Cardiac septum (tissue), 1 donor: Measurements from ENCODE around the gene FAF2. TPM values are rescaled to one million over a fixed set of nuclear protein-coding genes. Genes with fewer than 3 reads are reported as not detected.
"Not testable (repeated sequence)": the region's sequence is repeated elsewhere in the genome, so short reads cannot be mapped to it uniquely, and the experiment has no call there.

ENCODE experiments used
- DNase-seq: peaks from one replicate; pipeline ENCODE4 v3.0.0-alpha.2; 2020; ENCODE audit warnings: low spot score
- intact Hi-C: fragments of 100-400 bp; cut with DNase I; formaldehyde crosslinking; loops from one replicate; pipeline ENCODE4 v1.14.0; 2022
- total RNA-seq: library from RNA; stranded (reverse); fragmentation: NEBNext Ultra II Directional; extraction: Animal tissue kit (Norgen Biotek cat#: 25700); gene quantifications from one replicate; pipeline ENCODE4 v1.2.1, GENCODE V29; 2021
- donor health status: DM: no; HTN: no; CAD: no.

Gene FAF2
- total RNA-seq, 1 donor from 2014 or later = 15.9 TPM

DNA sequence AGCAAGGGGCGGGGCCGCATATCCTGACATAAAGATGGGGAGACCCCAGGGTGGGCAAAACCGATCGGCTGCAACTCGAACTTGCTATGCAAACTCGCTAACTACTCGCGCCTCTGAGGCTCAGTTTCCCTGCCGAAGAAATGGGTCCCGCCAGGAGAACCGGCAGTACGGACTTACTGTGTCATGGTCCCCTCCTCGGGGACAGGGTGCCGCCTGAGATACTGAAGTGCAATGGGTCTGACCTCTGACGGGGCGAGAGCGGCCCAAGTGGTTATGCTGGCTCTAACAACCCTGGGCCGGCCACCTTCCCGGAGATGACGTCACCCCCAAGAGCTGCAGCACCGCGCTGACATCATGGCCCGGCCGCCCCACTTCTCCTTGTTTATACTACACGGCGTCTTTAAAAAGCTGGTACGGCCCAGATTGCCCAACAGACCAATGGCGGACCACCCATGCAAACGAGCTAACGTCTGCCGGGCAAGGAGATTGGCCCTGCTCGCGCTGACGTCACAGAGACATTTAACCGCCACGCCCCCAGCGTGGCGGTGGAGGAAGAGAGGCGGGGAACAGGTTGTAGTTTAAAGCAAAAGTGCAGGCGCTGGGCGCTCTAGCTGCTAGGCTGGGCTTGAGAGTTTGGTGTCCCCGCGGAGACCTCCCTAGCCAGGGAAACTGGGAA, 89.5 kb downstream of the FAF2 start:
- peak; percentile 99 for DNase-seq
- intact Hi-C loops = loop anchor here (2.0 to 5.0 kb wide), 2 partner anchors 120 to 469 kb away; partner anchors contain the start of genes CLTB and UIMC1

DNA sequence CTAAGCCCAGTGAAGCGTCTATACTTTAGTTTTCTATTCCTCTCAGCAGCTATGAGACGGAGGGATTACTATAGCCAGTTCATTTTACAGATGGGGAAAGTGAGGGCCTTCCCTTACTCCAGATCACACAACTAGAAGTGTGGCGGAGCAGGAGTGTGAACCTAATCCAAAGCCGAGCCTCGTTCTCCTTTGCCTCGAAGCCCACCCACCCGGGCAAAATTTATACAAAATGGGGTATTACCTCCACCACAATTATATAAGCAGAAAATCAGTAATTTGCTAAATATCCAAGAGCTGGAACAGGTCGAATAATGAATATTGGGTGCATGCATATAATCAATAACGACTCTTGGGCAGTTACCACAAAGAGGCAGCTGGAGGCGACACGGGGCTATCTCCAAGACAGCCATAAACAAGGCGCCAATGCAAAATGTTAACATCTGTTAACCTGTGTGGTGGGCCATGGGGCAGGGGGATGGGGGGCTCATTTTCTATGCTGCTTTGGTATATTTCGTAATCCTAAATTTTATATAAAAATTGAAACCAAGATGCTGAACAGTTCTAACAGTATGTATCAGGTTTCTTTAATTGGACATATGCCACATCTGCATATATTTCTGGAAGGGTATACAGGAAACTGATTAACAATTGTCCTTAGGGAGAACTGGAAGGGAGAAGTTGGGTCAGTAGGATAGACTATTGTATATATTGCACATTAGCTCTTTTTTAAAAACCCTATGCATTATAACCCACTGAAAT, 90.2 kb downstream of the FAF2 start:
- intact Hi-C loops = loop anchor here (5.0 kb wide), 1 partner anchor 121 kb away; the partner anchor contains the start of gene CLTB
- no peak for DNase-seq

DNA sequence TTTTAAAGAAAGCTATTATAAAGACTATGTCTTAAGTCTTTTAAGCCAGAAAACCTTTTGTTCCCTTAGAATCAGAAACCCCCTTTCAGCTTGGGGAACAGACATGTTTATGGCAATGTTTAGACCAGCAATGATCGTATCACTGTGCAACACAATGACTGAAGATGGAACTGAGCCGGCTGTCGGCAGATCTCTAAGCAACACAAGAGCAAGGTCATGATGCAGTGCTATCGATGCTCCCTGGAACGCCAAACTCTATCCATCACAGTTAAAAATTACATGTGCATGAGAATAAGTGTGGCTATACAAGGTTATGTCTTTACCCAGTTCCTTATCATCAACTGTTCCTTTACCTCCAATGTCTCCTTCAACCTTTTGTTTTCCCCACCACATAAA, 90.8 kb downstream of the FAF2 start:
- no peak for DNase-seq
- intact Hi-C loops = loop anchor here (5.0 kb wide), 1 partner anchor 122 kb away; the partner anchor contains the start of gene CLTB

DNA sequence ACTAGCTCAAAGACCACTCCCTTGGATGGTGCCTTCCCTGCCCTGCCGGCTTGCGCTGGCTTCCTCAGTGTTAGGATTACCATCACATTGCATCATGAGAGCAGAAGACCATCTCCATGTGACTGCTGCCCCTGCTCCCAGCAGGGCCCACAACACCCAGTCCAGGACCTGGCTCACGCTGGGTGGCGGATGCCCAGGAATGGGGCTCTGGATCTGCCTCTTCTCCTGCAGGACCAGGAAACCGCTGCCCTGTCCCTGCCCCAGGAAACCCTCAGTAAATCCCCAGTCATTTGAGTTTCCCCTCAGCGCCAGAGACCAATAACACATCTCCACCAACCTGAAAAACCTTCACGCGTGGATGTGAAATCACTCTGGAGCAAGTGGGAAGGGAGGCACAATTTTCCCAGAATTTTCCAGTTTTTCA, 92.3 kb downstream of the FAF2 start:
- intact Hi-C loops = loop anchor here (5.0 kb wide), 2 partner anchors 107 to 178 kb away; partner anchors contain the start of genes KIAA1191 and TSPAN17
- DNase-seq = no peak

DNA sequence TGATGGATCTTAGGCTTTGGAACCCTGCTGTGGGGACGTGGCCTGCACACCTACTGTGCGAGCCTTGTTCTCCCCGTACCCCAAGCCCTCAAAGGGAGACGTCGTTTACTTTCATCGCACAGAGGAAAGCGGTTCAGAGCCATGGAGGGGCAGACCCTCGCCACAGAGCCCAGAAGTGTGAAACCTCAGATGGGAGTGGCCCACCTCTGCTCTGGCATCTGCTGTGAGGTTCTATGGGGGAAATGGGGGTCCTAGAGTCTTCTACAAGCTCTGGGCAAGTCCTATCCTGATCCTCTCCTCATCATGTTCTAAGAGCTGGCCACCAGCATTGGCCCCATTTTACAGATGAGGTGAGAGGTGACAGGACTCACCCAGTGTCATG, 92.8 kb downstream of the FAF2 start:
- intact Hi-C loops = loop anchor here (5.0 kb wide), 2 partner anchors 106 to 179 kb away; partner anchors contain the start of genes KIAA1191 and TSPAN17
- no peak for DNase-seq

DNA sequence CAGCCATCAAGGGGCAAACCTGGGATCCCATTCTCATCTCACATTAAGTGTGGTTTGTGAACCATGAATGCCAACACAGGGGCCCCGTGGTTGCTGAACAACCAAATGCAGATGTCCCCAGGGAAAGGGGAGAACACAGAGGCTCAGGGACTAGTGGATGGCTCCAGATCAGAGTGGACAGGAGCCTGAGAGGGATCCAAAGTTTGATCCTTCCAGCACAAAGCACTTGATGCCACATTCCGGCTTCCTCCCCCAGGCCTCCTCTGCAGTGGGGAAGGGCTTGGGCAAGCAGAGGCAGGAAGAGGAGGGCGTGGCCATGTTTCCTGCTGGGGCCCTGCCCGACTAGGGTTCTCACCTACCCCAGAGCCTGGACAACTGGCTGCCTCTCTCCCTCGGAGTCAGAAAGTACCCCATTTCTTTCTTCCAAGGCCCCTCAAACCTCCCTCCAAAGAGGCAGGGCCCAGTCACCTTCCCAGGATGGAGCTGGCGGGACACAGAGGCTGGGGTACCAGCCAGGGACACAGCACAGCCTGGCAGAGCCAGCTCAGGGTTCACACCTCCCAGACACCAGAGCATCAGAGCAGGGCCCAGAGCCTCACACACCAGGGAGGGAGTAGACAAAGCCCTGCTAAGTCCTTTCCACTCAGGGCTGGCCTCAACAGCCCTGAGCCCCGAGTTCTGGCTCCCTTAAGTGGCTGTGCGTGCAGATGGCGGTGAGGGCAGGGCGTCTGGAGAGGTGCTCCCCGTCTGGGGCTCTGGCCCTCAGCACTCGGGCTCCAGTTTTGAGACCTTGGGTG, 93.4 kb downstream of the FAF2 start:
- intact Hi-C loops = loop anchor here (2.0 to 5.0 kb wide), 3 partner anchors 93 to 179 kb away; partner anchors contain the start of genes FAF2, KIAA1191 and TSPAN17
- DNase-seq = peak; percentile 92

DNA sequence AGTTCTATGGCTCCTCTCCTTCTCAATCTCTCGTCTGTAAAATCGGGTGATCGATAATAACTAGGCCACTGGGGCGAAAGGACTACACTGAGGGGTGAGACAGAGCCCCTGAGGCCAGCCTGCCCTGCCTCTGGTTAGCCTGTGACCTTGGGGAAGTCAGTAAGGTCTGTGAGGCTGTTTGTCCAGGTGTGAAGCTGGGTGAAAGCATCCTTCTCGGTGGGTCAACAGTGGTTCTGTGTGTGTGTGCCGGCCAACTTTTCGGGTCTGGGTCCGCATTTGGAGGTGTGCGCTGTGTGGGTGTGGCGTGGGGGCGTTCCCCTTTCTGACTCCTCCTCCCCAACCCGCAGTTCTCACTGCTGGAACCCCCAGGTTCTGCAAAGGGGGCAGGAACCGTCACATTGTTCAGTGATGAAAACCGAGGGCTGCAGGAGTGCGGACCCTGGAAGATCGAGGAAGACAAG, 94.0 kb downstream of the FAF2 start:
- no peak for DNase-seq

DNA sequence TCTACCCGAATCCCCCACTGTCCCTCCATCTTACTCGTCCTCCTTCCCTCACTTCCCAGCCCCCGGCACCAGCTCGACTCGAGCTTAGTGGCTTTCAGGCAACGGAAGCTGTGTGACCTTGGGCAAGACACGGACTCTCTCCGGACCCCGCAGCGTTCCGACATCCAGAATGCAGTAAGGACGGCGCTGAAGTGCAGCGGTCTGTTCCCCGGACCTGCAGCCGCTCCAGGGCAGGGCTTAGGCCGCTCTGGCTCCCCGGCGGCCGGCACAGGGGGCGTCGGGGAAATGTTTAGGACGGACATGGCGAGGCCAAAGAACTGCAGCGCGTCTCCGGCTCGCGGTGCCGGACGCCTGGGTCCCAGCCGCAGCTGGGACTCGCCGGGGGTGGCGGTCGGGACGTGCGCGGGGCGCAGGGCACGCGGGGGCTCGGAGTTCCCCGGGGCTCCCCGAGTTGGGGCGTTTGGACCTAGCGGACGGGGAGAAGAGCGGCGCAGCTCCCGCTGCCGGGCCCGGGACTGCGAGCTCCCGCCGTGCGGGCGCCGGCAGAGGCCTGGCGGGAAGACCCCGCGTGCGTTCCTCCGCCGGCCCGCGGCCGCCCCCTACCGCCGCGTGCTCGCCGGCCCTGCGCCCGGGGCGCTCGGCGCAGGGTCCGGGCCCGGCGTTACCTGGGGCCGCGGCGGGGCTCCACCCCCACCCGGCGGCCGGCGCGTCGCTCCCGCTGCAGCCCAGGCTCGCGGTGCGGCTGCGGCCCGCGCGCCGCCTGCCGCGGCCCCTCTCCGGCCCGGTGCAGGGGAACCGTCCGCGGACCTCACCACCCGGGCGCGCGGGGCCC, 94.6 kb downstream of the FAF2 start:
- intact Hi-C loops = loop anchor here (2.0 to 5.0 kb wide), 3 partner anchors 94 to 181 kb away; partner anchors contain the start of genes FAF2, KIAA1191 and TSPAN17
- no peak for DNase-seq

More for the DNA sequence above, 94.0 kb downstream of the FAF2 start:
- intact Hi-C loops = loop anchor here (2.0 to 5.0 kb wide), 3 partner anchors 93 to 180 kb away; partner anchors contain the start of genes FAF2, KIAA1191 and TSPAN17

DNA sequence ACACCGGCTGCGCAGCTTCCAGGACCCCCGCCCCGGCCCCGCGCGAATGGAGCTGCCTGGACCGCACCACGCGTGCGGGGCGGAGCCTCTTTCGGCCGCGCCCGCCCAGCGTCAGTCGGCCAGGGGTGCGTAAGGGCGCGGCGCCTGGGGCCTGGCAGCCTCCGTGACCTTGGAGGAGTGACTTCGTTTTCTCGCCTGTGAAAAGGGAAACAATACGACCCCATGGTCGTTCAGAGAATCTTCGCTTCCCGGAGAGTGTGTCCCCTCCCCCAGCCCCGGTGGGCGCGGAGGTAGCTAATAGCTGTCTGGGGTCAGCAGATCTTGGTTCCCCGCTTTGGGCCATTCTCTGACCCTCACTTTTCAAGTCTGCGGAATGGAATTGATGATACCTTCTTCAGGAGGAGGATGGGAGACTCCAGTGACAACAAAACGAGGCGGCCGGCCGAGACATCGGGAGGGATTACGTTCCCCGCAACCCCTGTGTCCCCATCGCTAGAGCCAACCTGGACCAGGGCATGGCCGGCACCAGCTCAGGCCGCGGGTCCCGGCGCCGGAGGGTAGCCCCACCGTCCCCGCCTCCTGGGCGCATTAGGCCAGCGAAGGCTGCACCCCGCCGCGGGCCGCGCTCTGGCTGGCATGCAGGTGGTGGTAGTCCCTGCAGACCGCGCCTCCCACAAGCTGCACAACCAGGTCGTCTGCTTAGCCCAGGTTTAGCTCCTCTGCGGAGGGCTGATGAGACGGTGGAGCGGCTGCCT, 95.4 kb downstream of the FAF2 start:
- peak; percentile 87 for DNase-seq
- intact Hi-C loops = loop anchor here (2.0 to 5.0 kb wide), 3 partner anchors 95 to 181 kb away; partner anchors contain the start of genes FAF2, KIAA1191 and TSPAN17

DNA sequence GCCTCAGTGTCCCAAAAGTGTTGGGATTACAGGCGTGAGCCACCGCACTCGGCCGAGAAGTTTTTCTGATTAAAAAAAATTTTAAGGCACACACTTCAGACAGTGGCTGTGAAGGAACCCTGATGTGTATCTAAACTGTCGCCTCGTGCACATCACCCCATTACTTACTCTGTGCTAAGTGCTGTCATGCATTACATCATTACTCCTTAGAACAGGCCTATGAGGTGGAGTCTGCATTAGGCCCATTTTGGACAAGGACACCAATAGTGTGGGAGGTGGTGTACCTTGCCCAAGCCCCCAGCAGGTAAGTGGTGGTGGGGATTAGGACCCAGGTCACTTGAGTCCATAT, 97.2 kb downstream of the FAF2 start:
- DNase-seq = no peak
- intact Hi-C loops = no loop called here

DNA sequence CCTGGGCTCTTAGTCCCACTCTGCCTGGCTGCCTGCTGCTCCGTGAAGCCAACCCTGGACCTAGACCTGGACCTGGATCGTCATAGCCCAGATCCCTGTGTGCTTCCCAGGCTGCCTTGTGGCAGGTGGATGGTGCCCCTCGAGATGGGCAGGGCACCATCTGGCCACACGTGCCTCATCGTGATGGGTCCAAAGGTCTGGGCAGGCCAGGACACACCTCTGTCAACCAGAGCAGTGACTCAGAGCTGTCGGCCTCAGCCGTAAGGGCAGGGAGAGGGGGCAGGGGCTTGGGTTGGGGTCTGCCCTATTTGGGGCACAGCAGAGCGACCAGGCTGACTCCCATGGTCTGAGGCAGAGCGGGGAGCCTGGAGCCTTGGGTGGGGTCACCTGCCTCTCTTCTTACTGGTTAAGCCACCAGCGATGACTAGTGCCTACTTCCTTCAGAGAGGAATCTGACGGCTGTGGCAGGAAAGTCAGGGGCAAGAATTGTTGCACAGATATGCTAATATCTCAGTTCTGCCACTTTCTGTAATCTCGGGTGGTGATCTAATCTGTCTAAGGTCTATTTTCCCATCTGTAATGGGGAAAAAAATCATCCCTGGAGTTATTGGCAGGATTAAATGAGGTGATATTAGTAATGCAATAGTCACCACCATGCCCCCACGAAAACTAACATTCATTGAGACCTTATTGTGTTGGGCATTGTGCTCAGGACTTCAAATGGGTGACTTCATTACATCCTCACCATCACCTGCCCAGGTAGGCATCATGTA, 97.7 kb downstream of the FAF2 start:
- DNase-seq = no peak
- intact Hi-C loops = no loop called here

DNA sequence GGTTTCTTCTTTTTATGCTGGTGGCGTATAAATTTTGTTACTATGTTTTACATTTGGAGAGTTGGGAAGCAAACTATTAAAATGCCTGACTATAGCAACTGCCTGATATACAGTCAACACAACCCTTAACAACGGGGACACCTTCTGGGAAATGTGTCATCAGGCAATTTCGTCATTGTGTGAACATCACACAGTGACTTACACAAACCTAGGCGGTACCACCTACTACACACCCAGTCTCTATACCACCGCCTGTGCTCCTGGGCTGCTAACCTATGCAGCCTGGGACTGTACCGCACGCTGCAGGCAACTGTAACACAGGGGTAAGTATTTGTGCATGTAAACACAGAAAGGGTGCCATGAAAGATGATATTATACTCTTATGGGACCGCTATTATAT, 99.6 kb downstream of the FAF2 start:
- no peak for DNase-seq
- intact Hi-C loops = no loop called here

DNA sequence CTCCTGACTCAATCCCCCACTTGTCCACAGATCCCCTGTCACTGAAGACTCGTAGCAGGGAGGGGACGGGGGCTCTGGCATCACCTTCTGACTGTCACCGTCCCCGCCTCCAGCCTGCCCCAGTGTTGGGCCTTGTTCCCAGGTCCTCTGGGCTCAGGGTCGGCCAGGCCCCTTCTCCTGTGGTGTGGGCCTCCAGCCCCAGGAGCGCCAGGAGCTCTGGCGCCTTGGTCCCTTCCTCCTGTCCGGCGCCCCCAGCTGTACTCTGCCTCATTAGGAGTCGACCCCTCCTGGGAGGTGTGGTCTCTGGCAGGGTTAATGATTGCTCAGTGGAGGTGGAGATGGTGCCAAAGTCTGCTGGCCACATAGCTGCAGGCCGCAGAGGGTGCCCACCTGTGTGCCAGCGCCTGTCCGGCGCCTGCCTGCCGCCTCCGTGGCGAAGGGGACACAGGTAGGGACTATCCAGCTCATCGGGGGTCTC, 100.8 kb downstream of the FAF2 start, which contains the start of gene CDHR2:
TSS of gene CDHR2 (plus strand) at position 376 of the 478 bp plus-strand sequence. CDS start 16,011 bp downstream, outside the sequence.
- intact Hi-C loops = no loop called here
- DNase-seq = no peak

DNA sequence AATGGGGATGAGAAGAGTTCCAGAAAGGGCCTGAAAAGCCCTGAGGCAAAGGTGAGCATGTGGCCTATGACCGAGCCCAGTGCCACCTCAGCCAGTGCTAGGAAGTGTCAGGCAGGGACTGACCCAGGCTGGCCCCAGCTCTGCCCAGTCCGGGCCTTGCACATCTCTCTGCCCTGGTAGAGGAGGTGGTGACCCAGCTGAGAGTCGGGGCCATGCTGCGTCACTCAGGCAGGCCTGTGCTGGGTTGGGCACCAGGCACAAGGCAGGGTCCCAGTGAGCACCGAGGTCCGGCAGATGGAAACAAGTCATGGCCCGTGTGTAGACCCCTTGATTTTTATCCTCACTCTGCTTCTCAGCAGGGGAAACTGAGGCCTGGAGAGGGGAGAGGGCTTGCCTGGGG, 101.7 kb downstream of the FAF2 start:
- no peak for DNase-seq
- intact Hi-C loops = no loop called here

DNA sequence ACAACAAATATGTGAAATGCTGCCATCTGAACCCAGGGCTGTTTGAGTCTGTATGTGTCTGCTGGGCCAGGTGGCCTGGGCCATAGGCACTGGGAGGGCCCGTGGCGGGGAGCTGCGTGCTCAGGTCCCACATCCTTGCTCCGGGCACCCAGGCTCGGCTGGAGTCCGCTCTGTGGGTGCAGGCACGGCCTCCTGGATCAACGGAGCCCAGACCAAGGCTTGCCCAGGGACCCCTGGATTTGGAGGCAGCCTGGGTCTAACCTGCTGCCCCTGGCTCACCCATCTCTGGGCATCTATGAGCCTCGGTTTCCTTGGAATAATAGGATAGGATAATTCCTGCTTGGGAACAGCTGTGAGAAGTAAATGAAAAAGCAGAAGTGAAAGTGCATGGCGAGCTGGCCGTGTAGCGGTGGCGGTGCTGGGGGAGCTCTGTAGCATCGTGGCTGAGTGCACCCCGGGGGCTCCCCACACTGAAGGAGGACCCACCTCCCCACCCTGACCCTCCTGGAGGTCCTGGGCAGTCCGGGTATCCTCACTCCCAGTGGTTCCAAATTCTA, 102.2 kb downstream of the FAF2 start:
- DNase-seq = no peak
- intact Hi-C loops = no loop called here

DNA sequence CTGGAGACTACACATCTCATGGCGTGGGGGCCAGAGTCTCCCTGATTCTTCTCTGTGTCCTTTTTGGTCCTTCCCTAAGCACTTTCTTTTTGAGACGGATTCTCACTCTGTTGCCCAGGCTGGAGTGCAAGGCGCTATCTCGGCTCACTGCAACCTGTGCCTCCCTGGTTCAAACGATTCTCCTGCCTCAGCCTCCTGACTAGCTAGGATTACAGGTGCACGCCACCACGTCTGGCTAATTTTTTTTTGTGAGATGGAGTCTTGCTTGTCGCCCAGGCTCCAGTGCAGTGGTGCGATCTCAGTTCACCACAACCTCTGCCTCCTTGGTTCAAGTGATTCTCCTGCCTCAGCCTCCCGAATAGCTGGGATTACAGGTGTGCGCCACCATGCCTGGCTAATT, 102.8 kb downstream of the FAF2 start:
- intact Hi-C loops, DNase-seq: not testable (repeated sequence)
